ENCODE data around the gene SNAPIN. TPM values are rescaled to one million over a fixed set of nuclear protein-coding genes. Genes with fewer than 3 reads are reported as not detected.

Gene SNAPIN
- total and polyA plus RNA-seq, 9 of the 15 experiments (the other 6 are each of a cell fraction or from before 2014, with no cell fraction given): 11.2 to 43.9 (median 32.3) TPM

- TF ChIP-seq, protein P1, sequence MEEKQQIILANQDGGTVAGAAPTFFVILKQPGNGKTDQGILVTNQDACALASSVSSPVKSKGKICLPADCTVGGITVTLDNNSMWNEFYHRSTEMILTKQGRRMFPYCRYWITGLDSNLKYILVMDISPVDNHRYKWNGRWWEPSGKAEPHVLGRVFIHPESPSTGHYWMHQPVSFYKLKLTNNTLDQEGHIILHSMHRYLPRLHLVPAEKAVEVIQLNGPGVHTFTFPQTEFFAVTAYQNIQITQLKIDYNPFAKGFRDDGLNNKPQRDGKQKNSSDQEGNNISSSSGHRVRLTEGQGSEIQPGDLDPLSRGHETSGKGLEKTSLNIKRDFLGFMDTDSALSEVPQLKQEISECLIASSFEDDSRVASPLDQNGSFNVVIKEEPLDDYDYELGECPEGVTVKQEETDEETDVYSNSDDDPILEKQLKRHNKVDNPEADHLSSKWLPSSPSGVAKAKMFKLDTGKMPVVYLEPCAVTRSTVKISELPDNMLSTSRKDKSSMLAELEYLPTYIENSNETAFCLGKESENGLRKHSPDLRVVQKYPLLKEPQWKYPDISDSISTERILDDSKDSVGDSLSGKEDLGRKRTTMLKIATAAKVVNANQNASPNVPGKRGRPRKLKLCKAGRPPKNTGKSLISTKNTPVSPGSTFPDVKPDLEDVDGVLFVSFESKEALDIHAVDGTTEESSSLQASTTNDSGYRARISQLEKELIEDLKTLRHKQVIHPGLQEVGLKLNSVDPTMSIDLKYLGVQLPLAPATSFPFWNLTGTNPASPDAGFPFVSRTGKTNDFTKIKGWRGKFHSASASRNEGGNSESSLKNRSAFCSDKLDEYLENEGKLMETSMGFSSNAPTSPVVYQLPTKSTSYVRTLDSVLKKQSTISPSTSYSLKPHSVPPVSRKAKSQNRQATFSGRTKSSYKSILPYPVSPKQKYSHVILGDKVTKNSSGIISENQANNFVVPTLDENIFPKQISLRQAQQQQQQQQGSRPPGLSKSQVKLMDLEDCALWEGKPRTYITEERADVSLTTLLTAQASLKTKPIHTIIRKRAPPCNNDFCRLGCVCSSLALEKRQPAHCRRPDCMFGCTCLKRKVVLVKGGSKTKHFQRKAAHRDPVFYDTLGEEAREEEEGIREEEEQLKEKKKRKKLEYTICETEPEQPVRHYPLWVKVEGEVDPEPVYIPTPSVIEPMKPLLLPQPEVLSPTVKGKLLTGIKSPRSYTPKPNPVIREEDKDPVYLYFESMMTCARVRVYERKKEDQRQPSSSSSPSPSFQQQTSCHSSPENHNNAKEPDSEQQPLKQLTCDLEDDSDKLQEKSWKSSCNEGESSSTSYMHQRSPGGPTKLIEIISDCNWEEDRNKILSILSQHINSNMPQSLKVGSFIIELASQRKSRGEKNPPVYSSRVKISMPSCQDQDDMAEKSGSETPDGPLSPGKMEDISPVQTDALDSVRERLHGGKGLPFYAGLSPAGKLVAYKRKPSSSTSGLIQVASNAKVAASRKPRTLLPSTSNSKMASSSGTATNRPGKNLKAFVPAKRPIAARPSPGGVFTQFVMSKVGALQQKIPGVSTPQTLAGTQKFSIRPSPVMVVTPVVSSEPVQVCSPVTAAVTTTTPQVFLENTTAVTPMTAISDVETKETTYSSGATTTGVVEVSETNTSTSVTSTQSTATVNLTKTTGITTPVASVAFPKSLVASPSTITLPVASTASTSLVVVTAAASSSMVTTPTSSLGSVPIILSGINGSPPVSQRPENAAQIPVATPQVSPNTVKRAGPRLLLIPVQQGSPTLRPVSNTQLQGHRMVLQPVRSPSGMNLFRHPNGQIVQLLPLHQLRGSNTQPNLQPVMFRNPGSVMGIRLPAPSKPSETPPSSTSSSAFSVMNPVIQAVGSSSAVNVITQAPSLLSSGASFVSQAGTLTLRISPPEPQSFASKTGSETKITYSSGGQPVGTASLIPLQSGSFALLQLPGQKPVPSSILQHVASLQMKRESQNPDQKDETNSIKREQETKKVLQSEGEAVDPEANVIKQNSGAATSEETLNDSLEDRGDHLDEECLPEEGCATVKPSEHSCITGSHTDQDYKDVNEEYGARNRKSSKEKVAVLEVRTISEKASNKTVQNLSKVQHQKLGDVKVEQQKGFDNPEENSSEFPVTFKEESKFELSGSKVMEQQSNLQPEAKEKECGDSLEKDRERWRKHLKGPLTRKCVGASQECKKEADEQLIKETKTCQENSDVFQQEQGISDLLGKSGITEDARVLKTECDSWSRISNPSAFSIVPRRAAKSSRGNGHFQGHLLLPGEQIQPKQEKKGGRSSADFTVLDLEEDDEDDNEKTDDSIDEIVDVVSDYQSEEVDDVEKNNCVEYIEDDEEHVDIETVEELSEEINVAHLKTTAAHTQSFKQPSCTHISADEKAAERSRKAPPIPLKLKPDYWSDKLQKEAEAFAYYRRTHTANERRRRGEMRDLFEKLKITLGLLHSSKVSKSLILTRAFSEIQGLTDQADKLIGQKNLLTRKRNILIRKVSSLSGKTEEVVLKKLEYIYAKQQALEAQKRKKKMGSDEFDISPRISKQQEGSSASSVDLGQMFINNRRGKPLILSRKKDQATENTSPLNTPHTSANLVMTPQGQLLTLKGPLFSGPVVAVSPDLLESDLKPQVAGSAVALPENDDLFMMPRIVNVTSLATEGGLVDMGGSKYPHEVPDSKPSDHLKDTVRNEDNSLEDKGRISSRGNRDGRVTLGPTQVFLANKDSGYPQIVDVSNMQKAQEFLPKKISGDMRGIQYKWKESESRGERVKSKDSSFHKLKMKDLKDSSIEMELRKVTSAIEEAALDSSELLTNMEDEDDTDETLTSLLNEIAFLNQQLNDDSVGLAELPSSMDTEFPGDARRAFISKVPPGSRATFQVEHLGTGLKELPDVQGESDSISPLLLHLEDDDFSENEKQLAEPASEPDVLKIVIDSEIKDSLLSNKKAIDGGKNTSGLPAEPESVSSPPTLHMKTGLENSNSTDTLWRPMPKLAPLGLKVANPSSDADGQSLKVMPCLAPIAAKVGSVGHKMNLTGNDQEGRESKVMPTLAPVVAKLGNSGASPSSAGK (IDR thresholded peaks at IDR 0.05): no peak
- TF ChIP-seq HSF4 (CRISPR knock-in tag; IDR thresholded peaks at IDR 0.05; ENCODE audit: borderline replicate concordance) (no peak), RBM22 (IDR thresholded peaks at IDR 0.05; ENCODE audit: low read depth, low read length, poor library complexity, severe bottlenecking) (no peak), KLF16 (IDR thresholded peaks at IDR 0.05) (no peak), ETV5 (CRISPR knock-in tag; IDR thresholded peaks at IDR 0.05; ENCODE audit: low read depth) (no peak), SMAD3 (CRISPR knock-in tag; conservative IDR thresholded peaks at IDR 0.05) (no peak), PYGO2 (tag; IDR thresholded peaks at IDR 0.05) (no peak), MBD1 (CRISPR knock-in tag; IDR thresholded peaks at IDR 0.05) (no peak), ARHGAP35 (IDR thresholded peaks at IDR 0.05; ENCODE audit: partially characterized antibody) (no peak)
- TF ChIP-seq, protein P2, sequence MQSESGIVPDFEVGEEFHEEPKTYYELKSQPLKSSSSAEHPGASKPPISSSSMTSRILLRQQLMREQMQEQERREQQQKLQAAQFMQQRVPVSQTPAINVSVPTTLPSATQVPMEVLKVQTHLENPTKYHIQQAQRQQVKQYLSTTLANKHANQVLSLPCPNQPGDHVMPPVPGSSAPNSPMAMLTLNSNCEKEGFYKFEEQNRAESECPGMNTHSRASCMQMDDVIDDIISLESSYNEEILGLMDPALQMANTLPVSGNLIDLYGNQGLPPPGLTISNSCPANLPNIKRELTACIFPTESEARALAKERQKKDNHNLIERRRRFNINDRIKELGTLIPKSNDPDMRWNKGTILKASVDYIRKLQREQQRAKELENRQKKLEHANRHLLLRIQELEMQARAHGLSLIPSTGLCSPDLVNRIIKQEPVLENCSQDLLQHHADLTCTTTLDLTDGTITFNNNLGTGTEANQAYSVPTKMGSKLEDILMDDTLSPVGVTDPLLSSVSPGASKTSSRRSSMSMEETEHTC (IDR thresholded peaks at IDR 0.05): no peak
- TF ChIP-seq, protein P3, sequence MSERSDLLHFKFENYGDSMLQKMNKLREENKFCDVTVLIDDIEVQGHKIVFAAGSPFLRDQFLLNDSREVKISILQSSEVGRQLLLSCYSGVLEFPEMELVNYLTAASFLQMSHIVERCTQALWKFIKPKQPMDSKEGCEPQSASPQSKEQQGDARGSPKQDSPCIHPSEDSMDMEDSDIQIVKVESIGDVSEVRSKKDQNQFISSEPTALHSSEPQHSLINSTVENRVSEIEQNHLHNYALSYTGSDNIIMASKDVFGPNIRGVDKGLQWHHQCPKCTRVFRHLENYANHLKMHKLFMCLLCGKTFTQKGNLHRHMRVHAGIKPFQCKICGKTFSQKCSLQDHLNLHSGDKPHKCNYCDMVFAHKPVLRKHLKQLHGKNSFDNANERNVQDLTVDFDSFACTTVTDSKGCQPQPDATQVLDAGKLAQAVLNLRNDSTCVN (CRISPR knock-in tag; IDR thresholded peaks at IDR 0.05): no peak
Measured at GRCh38 chr1:153613406-153613805, 45.1 kb upstream of the SNAPIN start (continued).

Measured in K562 (cell line).